CD14-positive monocyte (primary cell): ENCODE results near the gene GNAS-AS1. TPM values are rescaled to one million over a fixed set of nuclear protein-coding genes. Genes with fewer than 3 reads are reported as not detected.
A peak's percentile ranks its signal among the peaks of the same experiment; 100 is the strongest.

Experiments used
- DNase-seq, 3 donors: peaks; one replicate each; pipeline ENCODE4 v3.0.0-alpha.2; 2011 to 2022
- H2AFZ ChIP-seq: 2 replicates; pipeline ENCODE4 v1.6.0; 2012; ENCODE audit warnings: mild to moderate bottlenecking, low read depth, low read length, inconsistent platforms; ENCODE audit not compliant: insufficient read depth, poor library complexity, severe bottlenecking
- H3K27ac ChIP-seq, 2 donors: 1 replicate in 1 of 2; 2 replicates in 1 of 2; pipeline ENCODE4 v1.5.1; 2012 to 2013; ENCODE audit warnings: low read length in 2 of 2, control low read depth in 1 of 2, inconsistent platforms in 1 of 2, low read depth in 1 of 2, mild to moderate bottlenecking in 1 of 2
- H3K27me3 ChIP-seq, 2 donors: one replicate each; pipeline versions ENCODE4 v1.6.0 to v1.6.1; 2011 to 2013; ENCODE audit warnings: low read length in 2 of 2; ENCODE audit not compliant: control insufficient read depth in 2 of 2, insufficient read depth in 2 of 2
- H3K36me3 ChIP-seq, 2 donors: replicated peaks in 1 of 2; 1 replicate in 1 of 2; 2 replicates in 1 of 2; pipeline versions ENCODE4 v1.5.1 to v1.6.1; 2012 to 2013; ENCODE audit warnings: low read length in 2 of 2, control low read depth in 1 of 2, inconsistent platforms in 1 of 2, mild to moderate bottlenecking in 1 of 2; ENCODE audit not compliant: insufficient read depth in 2 of 2, control insufficient read depth in 1 of 2
- H3K4me1 ChIP-seq, 2 donors: 1 replicate in 1 of 2; 2 replicates in 1 of 2; pipeline versions ENCODE4 v1.5.1 to v1.6.1; 2012 to 2013; ENCODE audit warnings: low read length in 2 of 2, control low read depth in 1 of 2, inconsistent platforms in 1 of 2, mild to moderate bottlenecking in 1 of 2, moderate library complexity in 1 of 2; ENCODE audit not compliant: insufficient read depth in 2 of 2, control insufficient read depth in 1 of 2
- H3K4me2 ChIP-seq: replicated peaks from 2 replicates; pipeline ENCODE3; 2012; ENCODE audit warnings: low read length, moderate library complexity, mild to moderate bottlenecking; ENCODE audit not compliant: poor library complexity, severe bottlenecking; ENCODE audit errors: extremely low read depth
- H3K4me3 ChIP-seq, 3 experiments: fragments of 200-600 bp in 1 of 3; sonication (generic) in 1 of 3; replicated peaks in 1 of 3; 1 replicate in 2 of 3; 2 replicates in 1 of 3; pipeline ENCODE4 v1.5.1; 2011 to 2013; ENCODE audit warnings: low read length in 3 of 3, mild to moderate bottlenecking in 3 of 3, control low read depth in 2 of 3, low read depth in 2 of 3, inconsistent platforms in 1 of 3, moderate library complexity in 1 of 3
- H3K79me2 ChIP-seq: 2 replicates; pipeline ENCODE4 v1.6.0; 2012; ENCODE audit warnings: mild to moderate bottlenecking, control low read depth, inconsistent platforms, low read length, moderate library complexity; ENCODE audit not compliant: insufficient read depth
- H3K9ac ChIP-seq: 2 replicates; pipeline ENCODE4 v1.6.0; 2017; ENCODE audit warnings: low read length, mild to moderate bottlenecking; ENCODE audit not compliant: insufficient read depth, poor library complexity, severe bottlenecking
- H3K9me3 ChIP-seq, 2 donors: replicated peaks in 1 of 2; 1 replicate in 1 of 2; 2 replicates in 1 of 2; pipeline versions ENCODE4 v1.5.1 to v1.6.1; 2012 to 2013; ENCODE audit warnings: low read length in 2 of 2, control low read depth in 1 of 2; ENCODE audit not compliant: control insufficient read depth in 1 of 2, insufficient read depth in 1 of 2
- H4K20me1 ChIP-seq: 2 replicates; pipeline ENCODE4 v1.6.0; 2012; ENCODE audit warnings: mild to moderate bottlenecking, low read length, control low read depth, moderate library complexity; ENCODE audit not compliant: insufficient read depth
- H3K27ac Mint-ChIP-seq, 7 donors: one replicate each; pipeline ENCODE4 v1.8.0; 2020; ENCODE audit warnings: mild to moderate bottlenecking in 7 of 7, mixed read lengths in 7 of 7, moderate library complexity in 6 of 7, inconsistent platforms in 2 of 7
- H3K27me3 Mint-ChIP-seq, 3 donors: one replicate each; pipeline ENCODE4 v1.8.0; 2021 to 2022; ENCODE audit warnings: low read depth in 3 of 3, mild to moderate bottlenecking in 3 of 3, mixed read lengths in 3 of 3, moderate library complexity in 3 of 3, inconsistent platforms in 1 of 3
- H3K36me3 Mint-ChIP-seq, 2 donors: one replicate each; pipeline ENCODE4 v1.8.0; 2020; ENCODE audit warnings: mixed read lengths in 2 of 2, inconsistent platforms in 1 of 2, mild to moderate bottlenecking in 1 of 2
- H3K4me1 Mint-ChIP-seq: one replicate; pipeline ENCODE4 v1.8.0; 2020; ENCODE audit warnings: mild to moderate bottlenecking, mixed read lengths
- H3K4me3 Mint-ChIP-seq, 2 donors: one replicate each; pipeline ENCODE4 v1.8.0; 2020; ENCODE audit warnings: mild to moderate bottlenecking in 2 of 2, mixed read lengths in 2 of 2, moderate library complexity in 1 of 2
- H3K9me3 Mint-ChIP-seq, 7 donors: one replicate each; pipeline ENCODE4 v1.8.0; 2020 to 2022; ENCODE audit warnings: mixed read lengths in 7 of 7, mild to moderate bottlenecking in 6 of 7, moderate library complexity in 6 of 7, inconsistent platforms in 2 of 7
- CTCF ChIP-seq: fragments of 200-600 bp; IDR thresholded peaks from one replicate; pipeline ENCODE4 v1.8.0; 2022; ENCODE audit warnings: antibody characterized with exemption, mild to moderate bottlenecking
- WGBS: methylation state at CpG from one replicate; pipeline ENCODE4 v1.1.5; 2013; ENCODE audit warnings: missing lambda C conversion rate; ENCODE audit not compliant: insufficient coverage; 5-methylcytosine and 5-hydroxymethylcytosine counted together
- intact Hi-C, 2 donors: fragments of 100-400 bp; cut with micrococcal nuclease; formaldehyde crosslinking; loops; one replicate each; pipeline versions ENCODE4 v1.15.0 to v1.15.1; 2023
- polyA plus RNA-seq, 3 donors: library from polyadenylated mRNA; depleted of rRNA in 1 of 3; unstranded in 2 of 3; stranded (reverse) in 1 of 3; fragments of 300-500 nt in 2 of 3; fragments of >200 nt in 1 of 3; fragmentation: Illumina TruSeq in 2 of 3; gene quantifications; 1 replicate in 2 of 3; 2 replicates in 1 of 3; pipeline ENCODE4 v1.2.3, GENCODE V29; 2012 to 2021

The GNAS-AS1 gene
- polyA plus RNA-seq, 3 donors: not detected

DNA sequence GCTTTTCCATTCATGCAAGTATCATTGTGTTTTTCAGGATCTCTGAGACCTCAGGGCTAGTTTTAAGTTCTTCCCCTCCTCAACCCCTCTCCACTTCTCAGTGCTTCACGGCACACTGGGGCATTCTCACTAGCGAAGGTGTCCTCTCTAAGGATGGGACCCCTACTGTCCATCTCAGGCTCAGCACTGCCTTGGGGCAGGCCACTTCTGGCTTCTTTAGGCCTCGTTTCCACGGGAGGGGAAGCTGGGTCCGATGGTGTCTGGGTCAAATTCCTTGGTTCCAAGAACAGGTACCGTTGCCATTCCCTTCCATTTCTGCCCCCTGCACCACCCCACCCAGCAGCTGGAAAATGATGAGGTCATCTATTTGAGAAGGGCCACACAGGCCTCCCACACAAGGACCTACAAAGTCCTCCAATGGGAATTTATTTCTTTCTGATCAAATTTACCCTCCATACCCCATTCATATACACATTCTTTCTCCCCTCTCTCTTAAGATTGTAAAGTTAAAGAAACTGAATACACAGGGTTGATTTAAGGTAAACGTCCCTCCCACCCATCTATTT is 19.0 kb upstream of the GNAS-AS1 start:
- Histone ChIP-seq H3K27me3 (peaks cover 10% of the 10 kb centered on the region in 2 donors), H3K4me3 (no peak overlapping the region), H3K36me3 (no peaks in the 10 kb centered on the region), H3K9ac (no peak overlapping the region), H3K4me1 (peaks cover 6 to 10% of the 10 kb centered on the region in 2 donors), H3K4me2 (no peak overlapping the region), H3K9me3 (no peaks in the 10 kb centered on the region), H3K79me2 (no peaks in the 10 kb centered on the region), H2AFZ (no peak overlapping the region), H4K20me1 (no peaks in the 10 kb centered on the region), H3K27ac (no peak overlapping the region)
- Mint-ChIP-seq H3K36me3 (no peaks in the 10 kb centered on the region), H3K9me3 (peaks cover 0 to 4% (median 0%) of the 10 kb centered on the region in 7 donors), H3K27me3 (peaks cover 8 to 37% (median 28%) of the 10 kb centered on the region in 3 donors), H3K4me1 (peaks cover 14% of the 10 kb centered on the region), H3K4me3 (no peak overlapping the region), H3K27ac (no peak overlapping the region)
- intact Hi-C loops: loop anchor here (5.0 to 10.0 kb wide), 3 partner anchors 338 to 625 kb away; no protein-coding TSS in a partner anchor
- WGBS: 88% methylated on average over 6 of the region's 7 CpGs
- no peak for DNase-seq
- TF ChIP-seq CTCF: no peak

DNA sequence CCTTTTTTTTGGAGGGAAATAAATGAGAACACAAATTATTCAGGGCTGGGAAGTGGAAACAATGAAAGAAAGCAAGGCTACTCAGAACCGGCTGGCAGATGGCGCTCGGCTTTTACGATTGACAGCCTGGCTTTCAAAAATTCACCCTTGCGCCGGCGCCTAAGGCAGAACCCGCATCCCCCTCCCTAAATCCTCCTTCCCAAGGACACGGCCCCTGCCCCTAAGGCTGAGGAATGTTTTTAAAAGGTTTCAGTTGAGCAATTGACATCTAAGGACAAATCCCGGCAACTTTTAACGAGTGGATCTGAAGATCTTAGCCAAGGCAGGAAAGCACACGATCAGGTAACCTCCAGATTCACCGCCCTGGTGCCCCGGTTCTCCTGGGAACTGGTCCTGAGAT is 18.1 kb upstream of the GNAS-AS1 start:
- Mint-ChIP-seq H3K4me3 (no peak overlapping the region), H3K36me3 (no peaks in the 10 kb centered on the region), H3K9me3 (peaks cover 0 to 4% (median 0%) of the 10 kb centered on the region in 7 donors), H3K27me3 (peaks cover 10 to 37% (median 30%) of the 10 kb centered on the region in 3 donors), H3K27ac (no peak overlapping the region), H3K4me1 (peaks cover 14% of the 10 kb centered on the region)
- no peaks in the 10 kb centered on the region for H3K79me2 ChIP-seq
- H3K27ac ChIP-seq: no peak overlapping the region
- peaks cover 10 to 11% of the 10 kb centered on the region in 2 donors for H3K27me3 ChIP-seq
- no peak for DNase-seq
- H3K4me3 ChIP-seq: no peak overlapping the region
- peak; percentile 28 for TF ChIP-seq CTCF
- peaks cover 6 to 10% of the 10 kb centered on the region in 2 donors for H3K4me1 ChIP-seq
- H2AFZ ChIP-seq: no peak overlapping the region
- H3K4me2 ChIP-seq: no peak overlapping the region
- no CpG with 5 or more reads among the region's 14 CpGs for WGBS
- no peak overlapping the region for H3K9ac ChIP-seq
- H4K20me1 ChIP-seq: no peaks in the 10 kb centered on the region
- no peaks in the 10 kb centered on the region for H3K36me3 ChIP-seq
- H3K9me3 ChIP-seq: no peaks in the 10 kb centered on the region
- intact Hi-C loops: loop anchor here in 1 of 2 donors (5.0 to 10.0 kb wide), 2 partner anchors 354 to 626 kb away; no protein-coding TSS in a partner anchor
